Head of caudate nucleus (tissue), 42 donors: Measurements from ENCODE around the gene PACS1.
A peak's percentile ranks its signal among the peaks of the same experiment; 100 is the strongest.
"Not testable (repeated sequence)": the region's sequence is repeated elsewhere in the genome, so short reads cannot be mapped to it uniquely, and the experiment has no call there.

Experiments
- DNase-seq, 42 donors: peaks; one replicate each; pipeline versions ENCODE4 v3.0.0 to v3.0.0-alpha.2; 2020 to 2021; ENCODE audit warnings: mixed read lengths in 7 of 42
- intact Hi-C: fragments of 100-400 bp; cut with DNase I; formaldehyde crosslinking; loops from one replicate; pipeline ENCODE4 v1.15.0; 2022

PACS1 gene

GRCh38 chr11:66227700-66228099 lies 157.6 kb downstream of the PACS1 start:
- no peak for DNase-seq
- intact Hi-C loops, result no loop called here

- DNase-seq, result no peak
- intact Hi-C loops, result no loop called here
Observed at GRCh38 chr11:66228521-66228920, 158.4 kb downstream of the PACS1 start.

GRCh38 chr11:66230156-66230555 lies 160.1 kb downstream of the PACS1 start:
- intact Hi-C loops, result no loop called here
- DNase-seq, result no peak

GRCh38 chr11:66230978-66231377 lies 160.9 kb downstream of the PACS1 start:
- intact Hi-C loops, result no loop called here
- DNase-seq, result no peak

GRCh38 chr11:66231561-66231960 lies 161.5 kb downstream of the PACS1 start:
- DNase-seq, result no peak
- intact Hi-C loops, result no loop called here

GRCh38 chr11:66232769-66233168 lies 162.7 kb downstream of the PACS1 start:
- intact Hi-C loops, result no loop called here
- DNase-seq, result no peak

GRCh38 chr11:66233301-66233700 lies 163.2 kb downstream of the PACS1 start:
- DNase-seq, result no peak
- intact Hi-C loops, result no loop called here

- intact Hi-C loops, result no loop called here
- DNase-seq, result no peak
Observed at GRCh38 chr11:66235141-66235540, 165.1 kb downstream of the PACS1 start.

- DNase-seq, result no peak
- intact Hi-C loops, result no loop called here
Observed at GRCh38 chr11:66237867-66238266, 167.8 kb downstream of the PACS1 start.

GRCh38 chr11:66238786-66239413 lies 168.8 kb downstream of the PACS1 start:
- no peak for DNase-seq
- intact Hi-C loops, result no loop called here

GRCh38 chr11:66239511-66239910 lies 169.4 kb downstream of the PACS1 start:
- DNase-seq, result no peak

GRCh38 chr11:66239998-66240780 lies 170.1 kb downstream of the PACS1 start:
- no peak for DNase-seq
- intact Hi-C loops, result no loop called here

More at GRCh38 chr11:66239511-66239910, 169.4 kb downstream of the PACS1 start:
- intact Hi-C loops, result no loop called here

GRCh38 chr11:66240781-66241136 lies 170.7 kb downstream of the PACS1 start:
- intact Hi-C loops, result no loop called here
- peak in 3 of 42 donors; percentile 16 to 45 (median 34) for DNase-seq

- no peak for DNase-seq
- intact Hi-C loops, result no loop called here
Observed at GRCh38 chr11:66242095-66242765, 172.2 kb downstream of the PACS1 start.

GRCh38 chr11:66243782-66244535 lies 173.9 kb downstream of the PACS1 start:
- no peak for DNase-seq
- intact Hi-C loops, result no loop called here

GRCh38 chr11:66247295-66247694 lies 177.2 kb downstream of the PACS1 start:
- intact Hi-C loops, result no loop called here
- DNase-seq, result no peak

- intact Hi-C loops, result no loop called here
- no peak for DNase-seq
Observed at GRCh38 chr11:66247801-66248200, 177.7 kb downstream of the PACS1 start.

- intact Hi-C loops, result no loop called here
- DNase-seq, result no peak
Observed at GRCh38 chr11:66248903-66249302, 178.8 kb downstream of the PACS1 start.

GRCh38 chr11:66251809-66252208 lies 181.7 kb downstream of the PACS1 start:
- intact Hi-C loops, result no loop called here
- no peak for DNase-seq

GRCh38 chr11:66253081-66253480 lies 183.0 kb downstream of the PACS1 start:
- intact Hi-C loops, DNase-seq: not testable (repeated sequence)
